Activated T-helper 17 cell treated with anti-CD3 and anti-CD28 coated beads, Interleukin-2, amount 50 U/mL, for 72 hours (primary cell): Measurements from ENCODE around the gene ZNF592. TPM values are rescaled to one million over a fixed set of nuclear protein-coding genes. Genes with fewer than 3 reads are reported as not detected.

Experiments used
- ATAC-seq: fragments of 150-1000 bp; cut with Tn5 transposase; replicated peaks from 2 replicates; pipeline ENCODE4 v1.10.0; 2021; ENCODE audit warnings: mild to moderate bottlenecking, moderate library complexity
- H3K27ac Mint-ChIP-seq: one replicate; pipeline ENCODE4 v1.8.0; 2022; ENCODE audit warnings: mixed read lengths
- H3K27me3 Mint-ChIP-seq: one replicate; pipeline ENCODE4 v1.8.0; 2022; ENCODE audit warnings: mixed read lengths
- H3K36me3 Mint-ChIP-seq: one replicate; pipeline ENCODE4 v1.8.0; 2022; ENCODE audit warnings: low read depth, mild to moderate bottlenecking, mixed read lengths
- H3K4me1 Mint-ChIP-seq: one replicate; pipeline ENCODE4 v1.8.0; 2022; ENCODE audit warnings: mixed read lengths
- H3K4me3 Mint-ChIP-seq: one replicate; pipeline ENCODE4 v1.8.0; 2022; ENCODE audit warnings: mild to moderate bottlenecking, mixed read lengths
- H3K9me3 Mint-ChIP-seq: one replicate; pipeline ENCODE4 v1.8.0; 2022; ENCODE audit warnings: mixed read lengths
- total RNA-seq, 2 donors: library from RNA; stranded (reverse); gene quantifications; one replicate each; pipeline ENCODE4 v1.2.3, GENCODE V29; 2022

ZNF592 gene
- total RNA-seq, 2 donors from 2014 or later = 23.8 to 36.8 TPM

GRCh38 chr15:84829428-84829827 is 81.0 kb downstream of the ZNF592 start:
- no peaks in the 10 kb centered on the region for H3K9me3 Mint-ChIP-seq
- no peak overlapping the region for H3K27ac Mint-ChIP-seq
- ATAC-seq = no peak
- no peaks in the 10 kb centered on the region for H3K27me3 Mint-ChIP-seq
- no peaks in the 10 kb centered on the region for H3K4me1 Mint-ChIP-seq
- H3K4me3 Mint-ChIP-seq = no peak overlapping the region
- no peaks in the 10 kb centered on the region for H3K36me3 Mint-ChIP-seq

GRCh38 chr15:84830036-84830435 is 81.6 kb downstream of the ZNF592 start:
- no peak for ATAC-seq

GRCh38 chr15:84831028-84831427 is 82.6 kb downstream of the ZNF592 start:
- ATAC-seq = no peak
- no peaks in the 10 kb centered on the region for H3K36me3 Mint-ChIP-seq
- no peaks in the 10 kb centered on the region for H3K4me1 Mint-ChIP-seq
- no peak overlapping the region for H3K27ac Mint-ChIP-seq
- H3K4me3 Mint-ChIP-seq = no peak overlapping the region
- H3K27me3 Mint-ChIP-seq = peaks cover 6% of the 10 kb centered on the region
- H3K9me3 Mint-ChIP-seq = no peaks in the 10 kb centered on the region

More at GRCh38 chr15:84830036-84830435, 81.6 kb downstream of the ZNF592 start:
- Mint-ChIP-seq H3K36me3 (no peaks in the 10 kb centered on the region), H3K4me1 (no peaks in the 10 kb centered on the region), H3K27ac (no peak overlapping the region), H3K27me3 (no peaks in the 10 kb centered on the region), H3K4me3 (no peak overlapping the region), H3K9me3 (no peaks in the 10 kb centered on the region)

- ATAC-seq = no peak
These were observed 83.2 kb downstream of the ZNF592 start for GRCh38 chr15:84831613-84832012.

GRCh38 chr15:84832448-84833040 is 84.2 kb downstream of the ZNF592 start:
- Mint-ChIP-seq H3K36me3 (no peaks in the 10 kb centered on the region), H3K27me3 (peaks cover 15% of the 10 kb centered on the region), H3K9me3 (no peaks in the 10 kb centered on the region), H3K27ac (peak overlapping the region; percentile 8), H3K4me1 (no peaks in the 10 kb centered on the region), H3K4me3 (no peak overlapping the region)
- no peak for ATAC-seq

More at GRCh38 chr15:84831613-84832012, 83.2 kb downstream of the ZNF592 start:
- H3K4me1 Mint-ChIP-seq = no peaks in the 10 kb centered on the region
- no peak overlapping the region for H3K4me3 Mint-ChIP-seq
- H3K9me3 Mint-ChIP-seq = no peaks in the 10 kb centered on the region
- peaks cover 11% of the 10 kb centered on the region for H3K27me3 Mint-ChIP-seq
- no peaks in the 10 kb centered on the region for H3K36me3 Mint-ChIP-seq
- no peak overlapping the region for H3K27ac Mint-ChIP-seq

GRCh38 chr15:84833447-84834228 is 85.2 kb downstream of the ZNF592 start:
- no peak for ATAC-seq
- Mint-ChIP-seq H3K27ac (peak overlapping the region; percentile 8), H3K36me3 (no peaks in the 10 kb centered on the region), H3K27me3 (peaks cover 15% of the 10 kb centered on the region), H3K9me3 (no peaks in the 10 kb centered on the region), H3K4me3 (no peak overlapping the region), H3K4me1 (no peaks in the 10 kb centered on the region)

GRCh38 chr15:84834229-84834955 is 86.0 kb downstream of the ZNF592 start:
- H3K9me3 Mint-ChIP-seq = no peaks in the 10 kb centered on the region
- no peak overlapping the region for H3K27ac Mint-ChIP-seq
- no peaks in the 10 kb centered on the region for H3K4me1 Mint-ChIP-seq
- peaks cover 15% of the 10 kb centered on the region for H3K27me3 Mint-ChIP-seq
- H3K36me3 Mint-ChIP-seq = no peaks in the 10 kb centered on the region
- no peak overlapping the region for H3K4me3 Mint-ChIP-seq
- no peak for ATAC-seq

- Mint-ChIP-seq H3K36me3 (no peaks in the 10 kb centered on the region), H3K9me3 (no peaks in the 10 kb centered on the region), H3K4me1 (no peaks in the 10 kb centered on the region), H3K4me3 (no peak overlapping the region), H3K27me3 (peaks cover 15% of the 10 kb centered on the region), H3K27ac (no peak overlapping the region)
- ATAC-seq = no peak
These were observed 86.6 kb downstream of the ZNF592 start for GRCh38 chr15:84834969-84835368.

- no peak overlapping the region for H3K27ac Mint-ChIP-seq
- no peaks in the 10 kb centered on the region for H3K4me1 Mint-ChIP-seq
- ATAC-seq = no peak
- peaks cover 15% of the 10 kb centered on the region for H3K27me3 Mint-ChIP-seq
- H3K36me3 Mint-ChIP-seq = no peaks in the 10 kb centered on the region
- no peaks in the 10 kb centered on the region for H3K9me3 Mint-ChIP-seq
- no peak overlapping the region for H3K4me3 Mint-ChIP-seq
These were observed 87.4 kb downstream of the ZNF592 start for GRCh38 chr15:84835661-84836337.

GRCh38 chr15:84836844-84837243 is 88.5 kb downstream of the ZNF592 start:
- no peaks in the 10 kb centered on the region for H3K9me3 Mint-ChIP-seq
- no peaks in the 10 kb centered on the region for H3K4me1 Mint-ChIP-seq
- H3K4me3 Mint-ChIP-seq = no peak overlapping the region
- peaks cover 18% of the 10 kb centered on the region for H3K27me3 Mint-ChIP-seq
- no peak overlapping the region for H3K27ac Mint-ChIP-seq
- no peak for ATAC-seq
- H3K36me3 Mint-ChIP-seq = no peaks in the 10 kb centered on the region

- H3K4me1 Mint-ChIP-seq = no peaks in the 10 kb centered on the region
- H3K4me3 Mint-ChIP-seq = no peak overlapping the region
- peaks cover 18% of the 10 kb centered on the region for H3K27me3 Mint-ChIP-seq
- H3K36me3 Mint-ChIP-seq = no peaks in the 10 kb centered on the region
- no peak for ATAC-seq
- no peak overlapping the region for H3K27ac Mint-ChIP-seq
- H3K9me3 Mint-ChIP-seq = no peaks in the 10 kb centered on the region
These were observed 91.3 kb downstream of the ZNF592 start for GRCh38 chr15:84839714-84840113.

- H3K9me3 Mint-ChIP-seq = no peaks in the 10 kb centered on the region
- H3K36me3 Mint-ChIP-seq = no peaks in the 10 kb centered on the region
- no peaks in the 10 kb centered on the region for H3K4me1 Mint-ChIP-seq
- no peak overlapping the region for H3K27ac Mint-ChIP-seq
- no peak for ATAC-seq
- H3K4me3 Mint-ChIP-seq = no peak overlapping the region
- H3K27me3 Mint-ChIP-seq = peaks cover 18% of the 10 kb centered on the region
These were observed 91.9 kb downstream of the ZNF592 start for GRCh38 chr15:84840255-84840654.

GRCh38 chr15:84840741-84841429 is 92.5 kb downstream of the ZNF592 start:
- H3K4me1 Mint-ChIP-seq = no peaks in the 10 kb centered on the region

GRCh38 chr15:84842781-84843180 is 94.4 kb downstream of the ZNF592 start:
- H3K4me3 Mint-ChIP-seq = no peak overlapping the region
- ATAC-seq = no peak
- no peak overlapping the region for H3K27ac Mint-ChIP-seq
- peaks cover 3% of the 10 kb centered on the region for H3K27me3 Mint-ChIP-seq
- no peaks in the 10 kb centered on the region for H3K4me1 Mint-ChIP-seq
- H3K9me3 Mint-ChIP-seq = no peaks in the 10 kb centered on the region
- H3K36me3 Mint-ChIP-seq = no peaks in the 10 kb centered on the region

More at GRCh38 chr15:84840741-84841429, 92.5 kb downstream of the ZNF592 start:
- Mint-ChIP-seq H3K27me3 (peaks cover 13% of the 10 kb centered on the region), H3K4me3 (no peak overlapping the region), H3K36me3 (no peaks in the 10 kb centered on the region), H3K9me3 (no peaks in the 10 kb centered on the region), H3K27ac (peak overlapping the region; percentile 31)
- ATAC-seq = peak; percentile 38
